Gastroesophageal sphincter (tissue), 3 donors: ENCODE results near the gene AMBN.

Source experiments
- CTCF ChIP-seq, 4 experiments: fragments of 200-600 bp in 2 of 4; fragments of 450-650 bp in 2 of 4; sonication (generic) in 1 of 4; IDR thresholded peaks; one replicate each; pipeline ENCODE4 v1.5.1; 2017 to 2019; ENCODE audit warnings: antibody characterized with exemption in 4 of 4, mild to moderate bottlenecking in 2 of 4, moderate library complexity in 2 of 4
- POLR2A ChIP-seq, 2 donors: fragments of 450-650 bp; IDR thresholded peaks; one replicate each; pipeline ENCODE4 v1.6.1; 2017; ENCODE audit warnings: antibody characterized with exemption in 2 of 2, mild to moderate bottlenecking in 2 of 2, moderate library complexity in 1 of 2
- POLR2AphosphoS5 ChIP-seq: sonication (generic); formaldehyde crosslinking; IDR thresholded peaks from one replicate; pipeline ENCODE4 v1.6.1; 2017; ENCODE audit warnings: antibody characterized with exemption

DNA sequence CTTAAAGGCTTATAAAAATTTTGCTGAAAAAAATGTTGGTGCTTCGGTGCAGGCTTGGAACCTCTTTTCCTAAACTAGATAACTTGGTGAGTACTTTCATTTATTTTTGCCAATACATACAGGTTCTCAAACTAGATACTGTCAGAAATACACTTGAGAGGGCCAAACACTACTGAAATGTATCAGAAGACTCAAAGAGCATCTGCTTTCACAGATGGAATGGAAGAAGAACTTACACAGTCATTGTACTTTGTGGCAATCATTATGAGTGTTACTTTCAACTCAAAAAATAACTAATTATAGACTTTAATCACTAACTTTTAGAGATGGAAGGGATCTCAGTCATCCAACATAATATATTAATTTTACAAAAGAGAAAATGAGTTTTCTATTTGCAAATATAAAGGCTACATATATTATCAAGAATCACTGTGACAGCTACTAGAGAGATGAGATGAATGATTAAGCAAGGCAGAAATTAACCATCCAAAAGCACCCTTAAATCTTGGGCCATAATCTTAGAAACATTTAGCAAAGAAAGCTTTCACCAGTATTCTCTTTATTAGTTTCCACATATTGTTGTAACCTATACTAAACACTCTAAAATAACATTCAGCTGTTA lies 37.5 kb downstream of the AMBN start:
- TF ChIP-seq CTCF (IDR thresholded peaks at IDR 0.05) (no peak), POLR2A (IDR thresholded peaks at IDR 0.05) (no peak), POLR2AphosphoS5 (no peak)
